Fibroblast of the conjunctiva (primary cell): ENCODE measurements around the gene DCLK1.
"Not testable (repeated sequence)": the region's sequence is repeated elsewhere in the genome, so short reads cannot be mapped to it uniquely, and the experiment has no call there.

ENCODE experiments used
- DNase-seq: peaks from one replicate; pipeline ENCODE4 v3.0.0-alpha.2; 2010; ENCODE audit warnings: low read depth

Gene DCLK1

GRCh38 chr13:35984776-35985453, 146.3 kb downstream of the DCLK1 start:
- no peak for DNase-seq

DNA sequence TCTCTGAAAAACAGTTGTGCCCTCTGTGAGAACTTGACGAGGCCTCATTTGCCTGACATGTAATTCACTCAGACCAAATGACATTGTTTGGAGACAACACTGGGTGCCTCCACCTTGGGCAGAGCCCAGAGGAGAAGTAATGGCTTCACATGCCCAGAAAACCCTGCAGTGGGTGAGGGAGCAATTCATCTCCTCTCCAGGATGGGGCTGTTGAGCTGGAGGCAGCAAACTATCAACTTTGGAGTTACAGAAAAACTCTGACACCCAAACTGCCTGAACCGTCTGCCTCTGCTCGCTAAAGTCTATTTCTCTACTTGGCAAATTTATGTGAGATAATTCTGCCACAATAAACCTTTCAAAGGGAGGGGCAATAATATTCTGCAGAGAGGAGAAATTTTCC, 146.9 kb downstream of the DCLK1 start:
- no peak for DNase-seq

- not testable (repeated sequence) for DNase-seq
Observed at GRCh38 chr13:35983703-35984102, 147.5 kb downstream of the DCLK1 start.

- no peak for DNase-seq
Observed at GRCh38 chr13:35983206-35983605, 148.0 kb downstream of the DCLK1 start.

DNA sequence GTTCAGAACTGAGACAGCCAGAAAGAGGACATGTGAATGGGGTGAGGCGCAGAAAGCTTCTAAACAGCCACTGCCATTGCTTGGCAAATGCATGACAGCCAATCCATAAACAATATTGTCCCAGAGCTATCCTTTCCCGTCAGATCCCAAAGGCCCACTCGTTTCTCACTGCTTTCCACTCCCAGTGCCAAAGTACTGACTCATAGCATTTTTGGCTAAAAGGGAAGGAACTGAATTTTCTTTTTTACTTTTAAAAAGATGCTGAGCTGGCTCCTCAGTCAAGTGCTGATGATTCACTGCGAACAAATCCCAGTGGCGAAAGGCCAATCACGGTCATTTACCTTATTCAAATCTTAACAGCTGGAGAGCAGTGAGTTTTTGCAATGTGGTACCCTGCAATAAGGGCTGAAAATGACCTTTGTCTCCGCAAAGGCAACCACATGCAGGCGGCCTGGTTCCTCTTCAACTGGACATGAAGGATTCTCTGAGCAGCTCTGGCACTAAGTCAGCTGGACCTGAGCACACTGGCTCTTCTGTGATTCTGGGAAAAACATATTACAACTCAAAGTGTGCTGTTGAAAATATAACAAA, 151.7 kb downstream of the DCLK1 start:
- peak; percentile 96 for DNase-seq

DNA sequence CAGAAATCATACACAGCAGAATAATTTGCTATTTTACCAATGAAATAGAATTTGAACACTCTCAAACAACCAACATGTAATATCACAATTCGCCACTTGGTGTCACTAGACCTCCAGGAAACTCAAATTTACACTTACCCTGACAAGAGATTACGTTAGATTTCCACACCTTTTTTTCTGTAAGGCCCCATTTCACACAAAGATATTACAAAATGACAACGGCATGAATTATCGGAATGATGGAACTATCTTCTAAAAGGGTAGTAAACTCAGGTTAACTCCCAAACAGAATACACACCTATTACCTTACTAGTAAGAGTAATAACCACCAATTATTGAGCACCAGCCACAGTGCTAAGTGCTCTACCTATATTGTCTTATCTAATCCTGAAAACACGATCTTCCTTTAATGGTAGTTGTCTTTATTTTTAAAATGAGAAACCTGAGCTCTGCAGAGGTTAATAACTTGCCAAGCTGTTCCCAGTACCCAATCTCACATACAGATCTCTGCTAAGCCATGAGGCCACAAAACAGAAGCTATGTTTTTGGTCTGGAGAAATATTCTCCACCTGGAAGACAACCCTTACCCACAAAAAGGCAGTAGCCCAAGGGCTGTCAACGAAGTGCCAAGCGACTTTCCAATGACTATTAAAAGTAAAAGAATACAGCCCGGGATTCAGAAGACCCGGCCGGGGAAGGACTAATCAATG, 152.4 kb downstream of the DCLK1 start:
- peak; percentile 71 for DNase-seq

DNA sequence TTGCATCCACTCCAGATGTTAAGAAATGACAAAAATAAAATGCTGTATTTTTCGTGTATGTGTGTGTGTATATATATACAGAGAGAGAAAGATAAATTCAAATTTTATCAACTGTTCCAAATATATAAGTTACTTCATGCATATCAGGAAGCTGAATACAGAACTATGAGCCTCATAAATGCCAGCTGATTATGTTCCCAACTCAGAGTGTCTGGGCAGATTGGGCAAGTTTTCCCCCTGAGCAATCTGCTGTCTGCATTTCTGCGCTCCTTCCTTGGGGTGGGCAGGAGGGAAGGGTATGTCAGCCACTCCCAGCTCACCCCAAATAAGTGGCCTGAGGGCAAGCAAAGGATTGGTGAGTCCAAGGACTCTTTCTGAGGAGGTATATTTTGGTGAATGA, 154.1 kb downstream of the DCLK1 start:
- DNase-seq = no peak

- DNase-seq = no peak
Observed at GRCh38 chr13:35976126-35976525, 155.1 kb downstream of the DCLK1 start.

DNA sequence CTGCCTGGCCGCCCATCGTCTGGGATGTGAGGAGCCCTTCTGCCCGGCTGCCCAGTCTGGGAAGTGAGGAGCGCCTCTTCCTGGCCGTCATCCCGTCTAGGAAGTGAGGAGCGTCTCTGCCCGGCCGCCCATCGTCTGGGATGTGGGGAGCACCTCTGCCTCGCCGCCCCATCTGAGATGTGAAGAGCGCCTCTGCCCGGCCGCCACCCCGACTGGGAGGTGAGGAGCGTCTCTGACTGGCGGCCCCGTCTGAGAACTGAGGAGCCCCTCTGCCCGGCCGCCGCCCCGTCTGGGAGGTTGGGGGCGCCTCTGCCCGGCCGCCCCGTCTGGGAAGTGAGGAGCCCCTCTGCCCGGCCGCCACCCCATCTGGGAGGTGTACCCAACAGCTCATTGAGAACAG, 164.2 kb downstream of the DCLK1 start:
- not testable (repeated sequence) for DNase-seq

DNA sequence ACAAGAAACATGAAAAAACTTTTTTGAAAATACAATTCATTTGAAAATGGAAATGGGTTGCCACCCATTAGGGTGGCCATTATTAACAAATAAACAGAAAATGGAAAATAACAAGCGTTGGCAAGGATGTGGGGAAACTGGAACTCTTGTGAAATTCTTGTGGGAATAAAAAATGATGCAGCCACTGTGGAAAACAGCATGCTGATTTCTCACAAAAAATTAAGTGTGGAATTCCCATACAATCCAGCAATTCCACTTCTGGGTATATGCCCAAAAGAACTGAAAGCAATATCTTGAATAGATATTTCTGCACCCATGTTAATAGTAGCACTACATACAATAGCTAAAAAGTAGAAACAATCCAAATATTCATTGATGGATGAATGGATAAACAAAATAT, 165.2 kb downstream of the DCLK1 start:
- DNase-seq = no peak

- no peak for DNase-seq
Observed at GRCh38 chr13:35965226-35965927, 165.8 kb downstream of the DCLK1 start.

DNA sequence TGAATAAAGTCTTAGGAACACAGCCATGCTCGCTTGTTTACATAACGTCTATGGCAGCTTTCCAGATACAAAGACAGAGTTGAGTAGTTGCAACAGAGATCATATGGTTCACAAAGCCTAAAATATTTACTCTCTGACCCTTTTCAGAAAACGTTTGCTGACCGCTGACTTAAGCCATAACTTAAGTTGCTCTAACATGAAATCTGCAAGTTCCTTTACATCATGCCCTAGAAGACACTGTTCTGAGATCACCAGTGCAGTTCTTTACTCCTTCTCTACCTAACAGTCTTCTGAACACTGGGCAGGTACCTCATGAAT, 166.4 kb downstream of the DCLK1 start:
- DNase-seq = peak; percentile 83

GRCh38 chr13:35964011-35964862, 166.9 kb downstream of the DCLK1 start:
- no peak for DNase-seq

DNA sequence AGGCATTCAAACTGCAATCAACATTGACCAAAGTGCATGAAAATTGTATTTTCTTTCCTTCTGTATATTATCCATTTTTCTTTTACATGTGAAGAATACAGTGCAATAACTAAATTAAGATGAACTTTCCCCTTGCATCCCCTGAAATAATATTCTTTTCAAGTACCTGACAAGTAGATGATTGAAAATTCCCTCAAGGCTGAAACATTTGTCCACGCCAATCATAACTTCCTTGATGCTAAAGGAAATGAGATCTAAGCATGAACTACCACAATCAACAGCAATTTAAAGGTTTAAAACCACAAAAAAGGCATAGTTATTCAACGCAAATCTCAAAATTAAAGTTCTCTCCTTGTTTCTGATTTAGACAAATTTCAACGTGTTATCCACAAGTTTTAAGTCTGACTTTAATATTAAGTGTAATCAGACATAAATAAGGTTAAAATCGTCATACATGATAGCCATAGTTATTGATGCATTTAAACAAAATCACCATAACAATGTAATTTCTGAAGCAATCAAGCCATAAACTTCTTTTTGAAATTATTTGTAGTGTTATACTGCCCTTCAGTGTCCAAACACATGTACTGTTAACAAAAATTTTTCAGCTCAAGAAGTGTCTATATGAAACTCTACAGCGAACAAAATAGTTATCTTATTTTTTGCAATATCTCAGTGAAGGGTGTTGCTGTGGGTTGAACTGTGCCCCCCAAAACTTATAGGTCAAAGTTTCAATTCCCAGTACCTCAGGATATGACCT, 169.5 kb downstream of the DCLK1 start:
- no peak for DNase-seq

- no peak for DNase-seq
Observed at GRCh38 chr13:35961002-35961401, 170.2 kb downstream of the DCLK1 start.

GRCh38 chr13:35957996-35958395, 173.2 kb downstream of the DCLK1 start:
- DNase-seq = no peak

DNA sequence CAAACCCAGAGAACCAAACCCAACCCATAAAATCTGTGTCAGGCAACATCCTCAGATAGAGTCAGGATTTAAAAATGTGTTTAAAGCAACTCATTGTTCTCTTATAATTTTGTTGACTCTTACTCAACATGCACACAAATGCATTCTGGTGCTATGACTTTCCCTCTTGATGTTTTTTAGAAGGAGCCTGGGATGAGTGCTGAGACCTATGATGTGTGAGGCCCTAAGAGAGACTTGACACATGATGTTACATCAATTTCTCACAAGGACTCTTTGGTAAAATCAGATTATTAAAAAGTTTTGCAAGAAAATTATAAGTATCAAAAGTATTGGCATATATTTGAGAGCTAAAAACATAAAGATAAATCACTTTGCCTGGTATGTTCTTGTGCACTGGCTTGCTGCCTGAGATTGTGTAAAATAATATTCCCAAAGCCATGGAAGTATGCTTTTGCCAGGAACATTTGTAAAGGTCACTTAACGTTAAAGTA, 173.9 kb downstream of the DCLK1 start:
- peak; percentile 32 for DNase-seq

DNA sequence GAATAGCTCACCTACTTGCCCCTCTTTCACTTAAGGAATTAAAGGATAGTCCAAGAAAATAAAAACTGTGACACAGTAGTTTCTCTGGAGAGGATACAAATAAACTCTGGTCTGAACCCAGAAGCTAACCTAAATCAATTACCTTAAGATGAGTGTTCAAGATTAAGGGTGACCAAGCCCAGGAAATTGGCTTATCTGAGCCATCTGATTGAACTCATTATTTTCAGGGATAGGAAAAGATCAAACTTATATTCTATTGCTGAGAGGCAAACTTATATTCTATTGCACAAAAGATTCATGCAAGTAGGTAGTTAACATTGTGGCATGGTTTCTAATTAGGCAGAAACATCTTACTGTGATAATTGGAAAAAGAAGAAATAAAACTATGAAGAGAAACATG, 175.1 kb downstream of the DCLK1 start:
- DNase-seq = no peak

DNA sequence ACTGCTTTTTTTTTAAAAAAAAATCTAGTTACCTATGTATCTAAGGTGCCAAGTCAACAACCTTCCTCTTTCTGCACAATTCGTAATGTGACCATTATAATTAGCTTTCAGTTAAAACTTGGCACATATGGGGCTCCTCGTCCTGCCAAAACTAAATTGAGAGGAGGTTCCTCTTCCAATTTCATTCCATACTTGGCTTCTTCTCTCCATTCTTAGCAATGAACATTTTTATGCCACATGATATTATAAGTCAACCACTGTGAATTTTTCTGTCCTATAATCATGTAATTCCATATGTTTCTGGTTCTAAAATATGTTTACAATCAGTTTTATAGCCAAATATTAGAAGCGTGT, 177.0 kb downstream of the DCLK1 start:
- no peak for DNase-seq

DNA sequence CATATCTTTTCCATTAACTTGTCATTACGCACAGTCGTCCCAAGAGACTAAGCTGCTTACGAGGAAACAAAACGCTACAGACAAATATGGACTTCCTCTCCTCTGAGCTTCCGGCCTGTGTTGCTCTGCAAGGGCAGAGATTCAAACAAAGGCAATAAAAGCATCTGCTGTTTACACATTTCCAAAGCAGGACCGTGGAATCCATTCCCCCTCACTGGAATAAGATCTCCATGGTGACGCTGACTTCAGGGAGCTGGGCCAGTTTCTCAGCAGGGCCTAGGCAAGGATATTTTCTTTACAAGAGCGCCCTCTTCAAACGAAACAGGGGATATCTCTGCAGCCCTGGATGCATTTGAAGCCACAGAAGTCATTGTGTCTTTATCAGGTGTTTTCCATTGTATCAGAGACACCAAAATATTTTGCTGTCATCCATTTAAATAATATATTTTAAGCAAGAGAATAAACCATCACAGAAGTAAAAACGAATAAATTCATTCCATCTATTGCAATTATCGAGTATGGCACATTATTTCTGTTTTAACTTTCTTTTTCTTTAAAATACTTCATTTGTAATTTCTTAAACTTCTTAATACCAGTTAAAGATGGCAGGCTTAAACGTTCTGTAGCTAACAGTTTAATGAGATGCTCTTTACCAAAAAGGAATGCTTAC, 177.5 kb downstream of the DCLK1 start:
- DNase-seq = peak; percentile 87

DNA sequence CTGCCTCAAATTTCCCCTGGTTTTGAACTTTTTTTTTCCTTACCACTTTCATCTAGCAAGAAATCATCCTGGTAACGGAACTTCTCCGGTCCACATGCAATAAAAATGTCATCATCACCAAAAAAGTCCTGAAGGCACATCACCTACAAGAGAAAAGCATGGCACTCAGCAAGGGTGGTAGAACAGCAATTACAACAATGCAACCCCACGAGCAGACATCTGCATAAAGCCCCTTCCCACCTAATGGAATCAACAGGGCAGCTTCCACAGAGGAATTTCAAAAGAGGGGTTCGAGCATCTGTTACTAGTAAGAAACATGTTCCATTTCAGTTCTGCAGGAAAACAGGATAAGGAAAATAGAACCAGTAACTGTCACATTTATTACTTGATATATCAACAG, 183.9 kb downstream of the DCLK1 start:
- DNase-seq = no peak
